Lower lobe of right lung (tissue), 2 donors: Measurements from ENCODE around the gene GPC3. TPM values are rescaled to one million over a fixed set of nuclear protein-coding genes. Genes with fewer than 3 reads are reported as not detected.

Experiments
- ATAC-seq, 2 donors: fragments of 200-7000 bp; cut with Tn5 transposase; one replicate each; pipeline ENCODE4 v1.9.1; 2020 to 2022; ENCODE audit warnings: mild to moderate bottlenecking in 2 of 2, moderate library complexity in 2 of 2
- DNase-seq: peaks from one replicate; pipeline ENCODE4 v3.0.0-alpha.2; 2020
- H3K27ac ChIP-seq: fragments of 200-600 bp; one replicate; pipeline ENCODE4 v1.8.0; 2022
- H3K27me3 ChIP-seq: fragments of 200-600 bp; one replicate; pipeline ENCODE4 v1.8.0; 2022; ENCODE audit warnings: low read depth
- H3K36me3 ChIP-seq: fragments of 200-600 bp; one replicate; pipeline ENCODE4 v1.8.0; 2022; ENCODE audit warnings: mild to moderate bottlenecking
- H3K4me1 ChIP-seq: fragments of 200-600 bp; one replicate; pipeline ENCODE4 v1.8.0; 2022
- H3K4me3 ChIP-seq: fragments of 200-600 bp; one replicate; pipeline ENCODE4 v1.8.0; 2022; ENCODE audit warnings: mild to moderate bottlenecking
- H3K9me3 ChIP-seq: fragments of 200-600 bp; one replicate; pipeline ENCODE4 v1.8.0; 2022
- intact Hi-C: fragments of 100-400 bp; cut with DNase I; formaldehyde crosslinking; loops from one replicate; pipeline ENCODE4 v1.11.0; 2022
- total RNA-seq: library from RNA; stranded (reverse); fragmentation: NEBNext Ultra II Directional; extraction: Animal tissue kit (Norgen Biotek cat#: 25700); gene quantifications from one replicate; pipeline ENCODE4 v1.2.1, GENCODE V29; 2021
- TF ChIP-seq, protein P1 (sequence below): fragments of 200-600 bp; IDR thresholded peaks from one replicate; pipeline ENCODE4 v1.8.0; 2022; ENCODE audit warnings: antibody characterized with exemption, mild to moderate bottlenecking
- donor health status: DM: no; HTN: yes; CAD: no; lungs with severe emphysema.

Gene GPC3
- total RNA-seq, 1 donor from 2014 or later: 50.2 TPM

GRCh38 chrX:133587818-133588217 is 397.6 kb downstream of the GPC3 start:
- no peak for ATAC-seq
- H3K4me3 ChIP-seq: no peak overlapping the region
- no peaks in the 10 kb centered on the region for H3K4me1 ChIP-seq
- DNase-seq: no peak
- H3K27me3 ChIP-seq: no peaks in the 10 kb centered on the region
- H3K27ac ChIP-seq: no peak overlapping the region
- no peaks in the 10 kb centered on the region for H3K36me3 ChIP-seq
- intact Hi-C loops: no loop called here
- no peaks in the 10 kb centered on the region for H3K9me3 ChIP-seq
- TF ChIP-seq, protein P1, sequence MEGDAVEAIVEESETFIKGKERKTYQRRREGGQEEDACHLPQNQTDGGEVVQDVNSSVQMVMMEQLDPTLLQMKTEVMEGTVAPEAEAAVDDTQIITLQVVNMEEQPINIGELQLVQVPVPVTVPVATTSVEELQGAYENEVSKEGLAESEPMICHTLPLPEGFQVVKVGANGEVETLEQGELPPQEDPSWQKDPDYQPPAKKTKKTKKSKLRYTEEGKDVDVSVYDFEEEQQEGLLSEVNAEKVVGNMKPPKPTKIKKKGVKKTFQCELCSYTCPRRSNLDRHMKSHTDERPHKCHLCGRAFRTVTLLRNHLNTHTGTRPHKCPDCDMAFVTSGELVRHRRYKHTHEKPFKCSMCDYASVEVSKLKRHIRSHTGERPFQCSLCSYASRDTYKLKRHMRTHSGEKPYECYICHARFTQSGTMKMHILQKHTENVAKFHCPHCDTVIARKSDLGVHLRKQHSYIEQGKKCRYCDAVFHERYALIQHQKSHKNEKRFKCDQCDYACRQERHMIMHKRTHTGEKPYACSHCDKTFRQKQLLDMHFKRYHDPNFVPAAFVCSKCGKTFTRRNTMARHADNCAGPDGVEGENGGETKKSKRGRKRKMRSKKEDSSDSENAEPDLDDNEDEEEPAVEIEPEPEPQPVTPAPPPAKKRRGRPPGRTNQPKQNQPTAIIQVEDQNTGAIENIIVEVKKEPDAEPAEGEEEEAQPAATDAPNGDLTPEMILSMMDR: no peak

DNA sequence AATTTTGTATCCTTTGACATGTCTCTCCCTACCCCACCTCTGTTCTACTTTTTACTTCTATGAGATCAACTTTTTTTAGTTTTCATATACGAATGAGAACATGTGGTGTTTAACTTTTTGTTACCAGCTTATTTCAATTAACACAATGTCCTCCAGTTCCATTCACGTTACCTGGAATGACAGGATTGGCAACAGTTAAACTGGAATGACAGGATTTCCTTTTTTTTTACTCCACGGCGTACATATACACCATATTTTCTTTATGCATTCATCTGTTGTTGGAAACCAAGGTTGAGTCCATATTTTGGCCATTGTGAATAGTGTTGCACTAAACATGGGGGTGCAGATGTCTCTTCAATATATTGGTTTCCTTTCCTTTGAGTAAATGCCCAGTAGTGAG is 398.3 kb downstream of the GPC3 start:
- no peaks in the 10 kb centered on the region for H3K4me1 ChIP-seq
- no peaks in the 10 kb centered on the region for H3K9me3 ChIP-seq
- H3K36me3 ChIP-seq: no peaks in the 10 kb centered on the region
- TF ChIP-seq, protein P1: no peak
- intact Hi-C loops: no loop called here
- DNase-seq (no peak), ATAC-seq (no peak)
- no peaks in the 10 kb centered on the region for H3K27me3 ChIP-seq
- H3K4me3 ChIP-seq: no peak overlapping the region
- H3K27ac ChIP-seq: no peak overlapping the region

DNA sequence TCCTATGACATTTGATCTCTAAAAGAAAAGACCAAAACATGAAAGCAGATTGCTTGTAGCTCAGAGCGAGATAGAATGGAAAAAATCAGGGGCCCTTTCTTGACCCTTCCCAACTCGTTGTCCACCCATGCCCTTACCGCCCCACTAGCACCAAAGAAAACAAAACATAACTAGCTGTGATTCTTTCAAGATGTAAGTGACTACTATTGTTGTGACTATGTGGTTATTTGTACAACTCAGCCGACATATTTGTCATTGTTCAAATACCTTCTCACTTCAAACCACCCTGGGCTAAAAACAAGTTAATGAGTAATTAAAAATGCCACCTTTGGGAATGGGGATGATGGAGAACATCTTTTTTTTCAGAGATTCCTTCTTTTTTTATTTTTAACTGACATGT is 399.0 kb downstream of the GPC3 start:
- TF ChIP-seq, protein P1: no peak
- Histone ChIP-seq H3K4me3 (no peak overlapping the region), H3K36me3 (no peaks in the 10 kb centered on the region), H3K27ac (no peak overlapping the region), H3K4me1 (no peaks in the 10 kb centered on the region), H3K27me3 (no peaks in the 10 kb centered on the region), H3K9me3 (no peaks in the 10 kb centered on the region)
- DNase-seq (no peak), ATAC-seq (no peak)
- intact Hi-C loops: no loop called here

- no peak for ATAC-seq
- intact Hi-C loops: no loop called here
Observed at GRCh38 chrX:133583825-133584224, 401.6 kb downstream of the GPC3 start.

DNA sequence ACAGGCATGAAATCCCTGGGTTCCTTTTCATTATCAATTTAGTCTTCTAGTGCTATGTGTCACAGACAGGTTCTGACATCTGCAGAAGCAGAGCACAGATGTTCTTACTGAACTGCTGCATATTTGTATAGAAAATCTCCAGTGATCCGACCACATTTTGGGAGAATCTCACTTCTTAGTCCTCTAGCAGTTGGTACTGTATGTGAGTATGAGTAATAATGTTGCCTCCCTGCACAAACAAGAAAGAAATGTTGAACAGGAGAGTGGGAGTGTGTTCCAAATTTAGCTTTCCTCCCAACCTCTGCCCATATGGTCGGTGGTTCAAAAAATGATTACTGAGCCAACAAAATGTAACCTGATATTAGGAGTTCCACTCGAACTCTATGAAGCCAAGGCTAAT is 404.8 kb downstream of the GPC3 start:
- H3K9me3 ChIP-seq: no peaks in the 10 kb centered on the region

More at GRCh38 chrX:133583825-133584224, 401.6 kb downstream of the GPC3 start:
- no peak for DNase-seq
- Histone ChIP-seq H3K9me3 (no peaks in the 10 kb centered on the region), H3K27me3 (no peaks in the 10 kb centered on the region), H3K4me3 (no peak overlapping the region), H3K4me1 (no peaks in the 10 kb centered on the region), H3K27ac (no peak overlapping the region), H3K36me3 (no peaks in the 10 kb centered on the region)
- TF ChIP-seq, protein P1: no peak

More for the DNA sequence above, 404.8 kb downstream of the GPC3 start:
- Histone ChIP-seq H3K4me3 (no peak overlapping the region), H3K27me3 (no peaks in the 10 kb centered on the region), H3K36me3 (no peaks in the 10 kb centered on the region), H3K4me1 (no peaks in the 10 kb centered on the region), H3K27ac (no peak overlapping the region)
- TF ChIP-seq, protein P1: no peak
- ATAC-seq (no peak), DNase-seq (no peak)
- intact Hi-C loops: no loop called here
